AG04450 (cell line): ENCODE data around the gene MGAT5B. TPM values are rescaled to one million over a fixed set of nuclear protein-coding genes. Genes with fewer than 3 reads are reported as not detected.
"Not testable (repeated sequence)": the region's sequence is repeated elsewhere in the genome, so short reads cannot be mapped to it uniquely, and the experiment has no call there.

Experiments used
- CTCF ChIA-PET: fragments of 300-600, 350-600 bp; formaldehyde crosslinking; extraction: SDS; loops from one replicate; lab custom pipeline; 2022; ENCODE audit warnings: antibody characterized with exemption, inconsistent platforms; lab: Charles Lee
- POLR2A ChIA-PET: fragments of 350-600 bp; formaldehyde crosslinking; extraction: SDS; loops from one replicate; lab custom pipeline; 2021; ENCODE audit warnings: antibody characterized with exemption, inconsistent platforms; lab: Yijun Ruan, JAX
- DNase-seq: peaks from one replicate; pipeline ENCODE4 v3.0.0-alpha.2; 2011; ENCODE audit warnings: low read depth, low spot score
- H3K27ac ChIP-seq: one replicate; pipeline ENCODE4 v1.5.1; 2012; ENCODE audit warnings: low read depth, low read length, control low read depth
- H3K27me3 ChIP-seq: one replicate; pipeline ENCODE4 v1.6.0; 2012; ENCODE audit warnings: low read length; ENCODE audit not compliant: control insufficient read depth, insufficient read depth
- H3K4me3 ChIP-seq: 2 replicates; pipeline ENCODE4 v1.5.1; 2011; ENCODE audit warnings: mild to moderate bottlenecking, low read depth, low read length, control low read depth
- H3K9me3 ChIP-seq: 2 replicates; pipeline ENCODE4 v1.5.1; 2012; ENCODE audit warnings: low read length; ENCODE audit not compliant: control insufficient read depth, insufficient read depth
- CTCF ChIP-seq: IDR thresholded peaks from 2 replicates; pipeline ENCODE4 v1.5.1; 2011; ENCODE audit warnings: low read depth, low read length, control low read depth, inconsistent platforms
- polyA plus RNA-seq: library from polyadenylated mRNA; depleted of rRNA; stranded (reverse); fragments of >200 nt; gene quantifications from 2 replicates; pipeline ENCODE4 v1.2.3, GENCODE V29; 2011

The MGAT5B gene
- polyA plus RNA-seq, 1 experiment: 0.69 TPM

GRCh38 chr17:76972046-76972641, 103.9 kb downstream of the MGAT5B start:
- no peak for TF ChIP-seq CTCF
- Histone ChIP-seq H3K27me3 (peaks cover 70% of the 10 kb centered on the region), H3K4me3 (no peak overlapping the region), H3K9me3 (peaks cover 9% of the 10 kb centered on the region), H3K27ac (no peak overlapping the region)
- no peak for DNase-seq
- POLR2A ChIA-PET: no interaction called here
- CTCF ChIA-PET: no interaction called here

GRCh38 chr17:76973040-76973439, 104.8 kb downstream of the MGAT5B start:
- ChIA-PET POLR2A (no interaction called here), CTCF (no interaction called here)
- H3K27ac ChIP-seq: no peak overlapping the region
- no peak overlapping the region for H3K4me3 ChIP-seq
- no peak for TF ChIP-seq CTCF
- peaks cover 62% of the 10 kb centered on the region for H3K27me3 ChIP-seq
- no peak for DNase-seq
- peaks cover 9% of the 10 kb centered on the region for H3K9me3 ChIP-seq

GRCh38 chr17:76974721-76975120, 106.5 kb downstream of the MGAT5B start:
- H3K4me3 ChIP-seq: no peak overlapping the region
- DNase-seq: no peak
- POLR2A ChIA-PET: no interaction called here
- peaks cover 48% of the 10 kb centered on the region for H3K27me3 ChIP-seq
- TF ChIP-seq CTCF: no peak
- CTCF ChIA-PET: no interaction called here
- H3K27ac ChIP-seq: no peak overlapping the region
- peaks cover 9% of the 10 kb centered on the region for H3K9me3 ChIP-seq

- H3K27ac ChIP-seq, POLR2A ChIA-PET, CTCF ChIA-PET, DNase-seq, H3K4me3 ChIP-seq, H3K9me3 ChIP-seq: not testable (repeated sequence)
- peaks cover 46% of the 10 kb centered on the region for H3K27me3 ChIP-seq
These were observed 109.8 kb downstream of the MGAT5B start for GRCh38 chr17:76978050-76978449.

GRCh38 chr17:76981545-76982295, 113.5 kb downstream of the MGAT5B start:
- Histone ChIP-seq H3K4me3 (no peak overlapping the region), H3K9me3 (no peaks in the 10 kb centered on the region), H3K27ac (no peak overlapping the region), H3K27me3 (peaks cover 30% of the 10 kb centered on the region)
- no peak for DNase-seq
- POLR2A ChIA-PET: no interaction called here
- CTCF ChIA-PET: no interaction called here
- no peak for TF ChIP-seq CTCF
